GM19023 (cell line): ENCODE data around the gene SLC19A3.
"Not testable (repeated sequence)": the region's sequence is repeated elsewhere in the genome, so short reads cannot be mapped to it uniquely, and the experiment has no call there.

Experiments used
- ATAC-seq: cut with Tn5 transposase; IDR thresholded peaks from one replicate; pipeline ENCODE4 v1.9.1; 2021; ENCODE audit warnings: mild to moderate bottlenecking, moderate library complexity; ENCODE audit not compliant: unreplicated experiment

Gene SLC19A3

DNA sequence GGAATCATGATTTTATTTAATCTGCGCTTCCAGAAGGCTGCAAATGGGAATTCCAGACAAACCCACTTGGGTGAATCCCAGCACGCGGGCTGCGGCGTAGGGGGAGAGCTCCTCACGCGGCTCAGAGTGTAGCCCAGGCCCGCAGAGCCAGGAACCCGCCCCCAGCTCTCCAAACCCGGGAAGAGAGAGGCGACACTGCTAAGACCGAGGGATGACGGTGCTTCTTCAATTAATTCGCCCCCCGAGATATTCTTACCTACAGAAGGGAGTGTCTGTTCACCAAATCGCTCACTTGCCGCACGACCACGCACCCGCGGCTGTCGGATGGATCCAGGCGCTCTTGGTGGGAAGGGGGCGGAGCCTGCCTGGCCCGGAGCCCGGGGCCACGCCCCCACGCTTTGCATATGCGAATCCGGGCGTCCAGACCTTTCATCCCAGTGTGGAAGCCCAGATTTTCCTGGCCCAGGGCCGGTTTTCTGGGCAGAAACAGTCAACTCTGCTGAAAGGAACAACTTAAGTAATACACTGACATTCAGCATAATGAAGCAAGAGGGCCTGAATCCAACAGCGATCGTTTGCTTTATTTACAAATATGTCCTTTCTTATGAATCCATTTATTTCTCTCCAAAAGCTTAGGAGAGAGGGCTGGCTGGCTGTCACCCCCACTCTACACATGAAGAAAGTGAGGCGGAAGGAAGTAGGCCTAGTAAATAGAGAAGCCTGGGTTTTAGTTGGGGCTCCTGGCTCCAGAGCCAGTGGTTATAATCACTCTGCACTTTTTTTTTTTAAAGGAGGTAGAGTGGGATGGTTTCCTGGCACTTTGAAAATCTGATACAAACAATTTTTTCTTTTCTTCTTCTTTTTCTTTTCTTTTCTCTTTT lies at the start of gene SLC19A3:
Gene SLC19A3, minus strand, starts transcription at position 342 of the 881 bp plus-strand sequence. CDS start 15,710 bp downstream, outside the sequence.
- ATAC-seq = no peak

DNA sequence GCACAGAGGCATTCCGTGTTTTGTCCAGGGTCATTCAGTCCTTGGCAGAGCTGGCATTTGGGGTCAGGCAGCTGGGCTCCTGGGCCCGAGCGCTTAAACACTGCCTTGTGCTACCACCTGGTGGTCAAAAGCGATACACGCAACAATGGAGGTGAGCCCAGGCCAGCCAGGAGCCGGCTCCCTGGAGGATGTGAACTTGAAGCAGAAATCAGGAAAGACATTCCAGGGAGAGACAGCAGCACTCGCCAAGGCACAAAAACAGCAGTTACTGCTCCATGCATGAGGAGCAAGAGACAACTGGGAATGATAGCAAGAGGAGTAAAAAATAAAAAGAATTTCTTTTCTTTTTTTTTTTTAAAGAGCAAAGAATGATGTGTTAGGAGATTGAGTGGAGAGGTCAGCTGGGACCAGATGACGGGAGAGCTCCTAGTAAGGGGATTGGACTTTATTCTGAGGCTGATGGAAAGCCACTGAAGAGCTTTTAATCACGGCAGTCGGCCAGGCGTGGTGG lies 48.6 kb upstream of the SLC19A3 start:
- ATAC-seq = peak; percentile 99

DNA sequence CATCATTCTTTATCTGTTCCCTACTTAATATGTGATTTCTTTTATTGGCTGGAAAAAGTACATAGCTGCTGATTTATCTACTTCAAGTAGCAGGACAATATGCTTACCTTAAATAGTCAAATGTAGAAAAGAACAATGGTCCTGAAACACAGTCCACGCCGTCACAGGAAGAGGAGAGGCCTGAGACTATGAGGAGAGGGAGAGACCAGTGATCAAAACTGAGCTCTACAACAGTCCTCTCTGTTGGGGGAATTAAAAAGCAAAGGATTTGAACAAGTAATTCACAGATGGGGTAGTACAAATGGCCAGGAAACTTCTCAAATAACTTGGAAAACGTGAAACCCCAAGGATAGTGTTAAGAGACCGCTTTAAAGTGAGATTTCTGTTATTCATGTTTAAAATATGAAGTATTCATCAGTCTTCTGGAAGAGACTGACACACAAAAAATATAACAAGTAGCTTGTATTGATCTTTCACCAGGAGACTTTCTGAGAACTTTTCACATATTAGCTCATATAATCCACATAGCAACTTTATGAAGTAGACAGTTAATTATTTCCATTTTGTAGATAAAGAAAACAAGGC lies 48.1 kb upstream of the SLC19A3 start:
- no peak for ATAC-seq

DNA sequence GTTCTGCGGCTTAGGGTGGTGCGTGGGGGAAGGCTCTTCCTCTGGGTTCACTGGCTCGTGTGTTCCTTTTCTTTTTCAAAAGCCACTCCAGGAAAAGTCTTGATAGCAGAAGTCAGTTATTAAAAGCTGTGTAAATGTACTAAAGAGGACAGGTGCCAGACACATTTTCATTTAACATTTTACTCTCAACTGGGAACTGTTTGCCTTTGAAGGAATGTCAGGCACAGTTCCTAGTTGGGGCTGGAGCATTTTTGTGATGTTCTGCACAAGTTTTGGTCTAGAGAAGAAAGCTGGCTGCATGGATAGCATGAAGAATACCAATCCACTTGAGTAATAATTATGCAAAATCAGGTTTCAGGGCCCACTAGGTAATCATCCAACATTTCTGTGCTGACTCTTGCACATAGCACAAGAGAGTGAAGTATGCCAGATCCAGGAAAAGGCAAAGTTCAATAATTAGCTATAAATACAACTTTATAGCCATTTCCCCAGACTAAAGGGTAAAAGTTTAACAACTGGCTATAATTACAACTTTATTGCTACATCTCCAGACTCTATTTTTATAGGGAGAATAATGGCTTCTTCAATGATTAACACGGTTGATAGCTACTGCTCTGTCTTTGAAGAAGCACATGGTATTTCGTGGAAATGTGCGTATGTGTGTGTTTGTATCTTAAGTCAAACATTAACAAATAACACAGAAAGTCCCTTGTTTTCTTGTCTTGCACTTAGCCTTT lies 44.1 kb upstream of the SLC19A3 start:
- ATAC-seq = no peak

DNA sequence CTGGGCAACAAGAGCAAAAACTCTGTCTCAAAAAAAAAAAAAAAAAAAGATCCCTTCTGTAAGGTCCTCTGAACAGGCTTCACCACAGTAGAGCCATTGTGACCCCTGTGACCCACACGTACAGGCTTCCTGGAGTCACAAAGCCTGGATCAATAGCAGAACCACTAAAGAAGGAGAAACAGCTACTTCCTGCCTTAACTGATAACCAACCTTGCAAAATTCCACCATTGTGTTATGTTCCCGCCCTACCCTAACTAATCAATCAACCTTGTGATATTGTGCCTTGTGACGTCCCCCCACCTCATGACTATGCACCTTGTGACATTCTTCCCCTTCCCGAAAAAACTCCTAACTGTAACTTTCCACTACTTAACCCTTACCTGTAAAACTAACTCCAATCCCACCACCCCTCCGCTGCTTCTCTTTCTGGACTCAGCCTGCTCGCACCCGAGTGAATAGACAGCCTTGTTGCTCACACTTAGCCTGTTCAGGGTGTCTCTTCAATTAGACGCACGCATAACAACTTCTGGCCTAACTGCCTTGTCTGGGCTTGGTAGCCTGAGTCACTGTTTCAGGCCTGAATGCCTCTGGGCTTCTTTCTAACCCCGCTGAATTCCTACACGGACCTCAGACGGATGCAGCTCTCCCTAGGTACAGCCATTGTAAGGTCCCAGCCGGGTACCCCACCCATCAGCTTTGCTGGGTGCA lies 41.7 kb upstream of the SLC19A3 start:
- ATAC-seq = no peak

DNA sequence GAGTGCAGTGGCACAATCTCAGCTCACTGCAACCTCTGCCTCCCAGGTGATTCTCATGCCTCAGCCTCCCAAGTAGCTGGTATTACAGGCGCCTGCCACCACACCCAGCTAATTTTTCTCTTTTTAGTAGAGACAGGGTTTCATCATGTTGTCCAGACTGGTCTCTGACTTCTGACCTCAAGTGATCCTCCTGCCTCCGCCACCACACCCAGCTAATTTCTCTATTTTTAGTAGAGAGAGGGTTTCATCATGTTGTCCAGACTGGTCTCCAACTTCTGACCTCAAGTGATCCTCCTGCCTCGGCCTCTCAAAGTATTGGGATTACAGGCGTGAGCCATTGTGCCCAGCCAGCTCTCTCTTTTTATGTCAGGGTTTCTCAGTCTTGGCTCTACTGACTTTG lies 38.4 kb upstream of the SLC19A3 start:
- not testable (repeated sequence) for ATAC-seq

DNA sequence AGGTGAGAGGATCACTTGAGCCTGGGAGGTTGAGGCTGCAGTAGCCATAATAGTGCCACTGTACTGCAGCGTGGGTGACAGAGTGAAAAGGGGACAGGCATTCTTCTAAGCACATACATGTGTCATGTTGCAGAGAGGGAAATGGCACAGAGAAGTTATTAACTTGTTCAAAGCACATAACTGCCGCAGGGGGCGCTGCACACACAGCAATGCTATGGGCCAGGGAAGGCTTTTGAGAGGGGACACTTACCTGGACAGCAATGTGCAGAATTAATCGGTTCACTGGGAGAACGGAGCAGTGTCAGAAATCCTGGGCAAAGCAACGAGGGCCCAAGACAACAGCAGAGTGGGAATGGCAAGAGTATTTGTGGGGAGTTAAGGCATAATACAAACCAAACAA lies 30.3 kb upstream of the SLC19A3 start:
- no peak for ATAC-seq

DNA sequence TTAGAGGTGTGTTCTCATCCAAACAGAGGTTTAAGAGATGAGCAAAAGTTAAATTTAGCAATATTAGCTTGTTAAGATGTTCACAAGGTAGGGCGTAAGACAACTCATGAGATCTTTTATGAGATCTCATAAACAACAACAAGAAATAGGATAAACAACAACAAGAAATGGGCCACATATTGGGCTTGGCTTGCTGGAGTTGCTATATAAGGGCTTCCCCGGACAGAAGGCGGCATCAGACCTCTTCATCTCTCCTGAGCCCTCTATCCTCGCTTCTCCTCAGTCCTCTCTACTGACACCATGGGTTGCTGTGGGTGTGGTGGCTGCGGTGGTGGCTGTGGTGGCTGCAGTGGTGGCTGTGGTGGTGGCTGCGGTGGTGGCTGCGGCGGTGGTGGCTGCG lies 27.8 kb upstream of the SLC19A3 start, which contains the start of gene SCYGR8:
Gene SCYGR8, plus strand, starts transcription at position 301 of the 400 bp plus-strand sequence. Its CDS starts 0 bp downstream, at position 301.
- no peak for ATAC-seq

DNA sequence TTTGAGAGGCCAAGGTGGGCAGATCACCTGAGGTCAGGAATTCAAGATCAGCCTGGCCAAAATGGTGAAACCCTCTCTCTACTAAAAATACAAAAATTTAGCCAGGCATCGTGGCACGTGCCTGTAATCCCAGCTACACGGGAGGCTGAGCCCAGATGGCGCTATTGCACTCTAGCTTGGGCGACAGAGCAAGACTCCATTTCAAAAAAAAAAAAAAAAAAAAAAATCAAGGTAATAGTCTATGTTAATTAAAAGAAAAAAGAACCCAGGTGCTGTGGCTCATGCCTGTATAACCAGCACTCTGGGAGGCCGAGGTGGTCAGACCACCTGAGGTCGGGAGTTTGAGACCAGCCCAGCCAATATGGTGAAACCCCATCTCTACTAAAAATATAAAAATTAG lies 22.9 kb upstream of the SLC19A3 start:
- not testable (repeated sequence) for ATAC-seq

DNA sequence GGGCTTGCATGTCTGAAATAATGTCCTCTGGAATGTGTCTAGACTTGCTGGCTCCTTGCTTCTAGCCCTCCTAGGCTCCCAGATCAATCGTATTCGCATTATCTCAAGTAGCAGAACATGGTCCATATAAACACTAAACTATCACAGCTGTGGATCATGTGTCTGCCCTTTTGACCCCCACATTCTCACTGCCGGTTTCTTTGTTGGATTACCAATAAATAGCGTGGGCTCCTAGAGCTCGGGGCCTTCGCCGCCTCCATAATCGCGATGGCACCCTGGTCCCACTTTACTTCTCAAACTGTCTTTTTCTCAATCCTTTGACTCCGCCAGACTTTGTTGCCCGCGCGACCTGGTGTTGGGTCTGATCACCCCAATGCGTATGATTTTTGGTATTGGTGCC lies 21.5 kb upstream of the SLC19A3 start:
- ATAC-seq = no peak

DNA sequence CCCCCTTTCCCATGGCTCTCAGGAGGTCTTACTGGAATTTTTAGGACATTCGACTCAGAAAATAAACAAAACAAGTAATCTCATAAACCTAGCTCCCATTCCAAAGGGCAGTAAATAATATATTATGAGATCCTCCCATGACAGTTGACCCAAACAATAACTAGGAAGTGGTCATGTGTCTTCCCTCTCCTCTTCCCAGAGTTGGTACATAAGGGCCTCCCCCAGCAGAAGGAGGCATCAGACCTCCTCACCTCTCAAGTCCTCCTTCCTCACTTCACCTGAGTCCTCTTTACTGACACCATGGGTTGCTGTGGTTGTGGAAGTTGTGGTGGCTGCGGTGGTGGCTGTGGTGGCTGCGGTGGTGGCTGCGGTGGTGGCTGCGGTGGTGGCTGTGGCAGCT lies 10.2 kb upstream of the SLC19A3 start, which contains the start of gene SCYGR7:
Gene SCYGR7, plus strand, starts transcription at position 301 of the 400 bp plus-strand sequence. Its CDS starts 0 bp downstream, at position 301.
- ATAC-seq = no peak

DNA sequence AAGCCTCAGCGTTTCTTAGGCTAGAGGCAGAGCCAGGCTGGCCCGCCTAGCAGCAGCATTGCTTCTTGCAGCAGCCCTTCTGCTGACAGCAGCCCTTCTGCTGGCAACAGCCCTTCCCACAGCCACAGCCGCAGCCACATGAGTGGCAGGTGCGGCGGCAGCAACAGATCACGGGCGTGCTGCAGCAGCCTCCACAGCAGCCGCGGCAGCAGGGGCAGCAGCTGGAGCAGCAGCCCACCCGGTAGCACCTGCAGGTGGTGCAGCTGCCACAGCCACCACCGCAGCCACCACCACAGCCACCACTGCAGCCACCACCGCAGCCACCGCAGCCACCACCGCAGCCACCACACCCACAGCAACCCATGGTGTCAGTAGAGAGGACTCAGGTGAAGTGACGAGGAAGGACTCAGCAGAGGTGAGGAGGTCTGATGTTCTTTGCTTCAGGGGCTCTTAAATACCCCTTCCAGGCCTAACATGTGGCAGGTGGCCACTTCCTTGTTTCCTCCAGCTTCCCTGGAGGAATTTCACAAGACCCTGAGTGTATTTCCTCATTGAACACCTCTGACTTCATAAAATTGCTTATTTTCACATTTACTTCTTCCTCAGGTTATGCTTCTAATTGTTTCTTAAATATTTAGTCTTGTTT lies 6.7 kb upstream of the SLC19A3 start, which contains the start of gene SCYGR6:
Gene SCYGR6, minus strand, starts transcription at position 364 of the 646 bp plus-strand sequence. Its CDS starts 0 bp downstream, at position 364.
- no peak for ATAC-seq

DNA sequence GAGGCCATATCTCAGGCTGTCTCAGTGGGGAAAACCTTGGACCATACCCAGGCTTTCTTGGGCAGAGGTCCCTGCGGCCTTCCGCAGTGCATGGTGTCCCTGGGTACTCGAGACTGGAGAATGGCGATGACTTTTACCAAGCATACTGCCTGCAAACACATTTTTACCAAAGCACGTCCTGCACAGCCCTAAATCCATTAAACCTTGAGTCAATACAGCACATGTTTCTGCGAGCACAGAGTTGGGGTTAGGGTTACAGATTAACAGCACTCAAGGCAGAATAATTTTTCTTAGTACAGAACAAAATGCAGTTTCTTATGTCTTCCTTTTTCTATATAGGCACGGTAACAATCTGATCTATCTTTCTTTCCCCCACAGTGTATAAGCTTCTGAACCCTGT lies 5.0 kb upstream of the SLC19A3 start:
- not testable (repeated sequence) for ATAC-seq

DNA sequence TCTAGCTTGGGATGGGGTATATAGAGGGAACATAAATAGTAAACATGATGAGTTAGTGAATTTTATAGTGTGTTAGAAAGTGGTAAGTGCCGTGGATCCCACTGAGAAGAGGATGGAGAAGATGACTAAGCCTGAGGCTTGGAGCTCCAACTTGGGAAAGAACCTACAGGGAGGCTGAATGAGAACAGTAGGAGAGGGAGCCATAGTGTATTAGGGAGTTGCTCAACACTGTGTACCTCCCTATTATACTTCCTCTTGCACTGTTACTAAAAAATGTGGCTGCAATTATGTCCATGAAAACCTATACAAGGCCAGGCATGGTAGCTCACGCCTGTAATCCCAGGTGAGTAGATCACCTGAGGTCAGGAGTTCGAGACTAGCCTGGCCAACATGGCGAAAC lies 2.9 kb upstream of the SLC19A3 start:
- ATAC-seq = no peak

DNA sequence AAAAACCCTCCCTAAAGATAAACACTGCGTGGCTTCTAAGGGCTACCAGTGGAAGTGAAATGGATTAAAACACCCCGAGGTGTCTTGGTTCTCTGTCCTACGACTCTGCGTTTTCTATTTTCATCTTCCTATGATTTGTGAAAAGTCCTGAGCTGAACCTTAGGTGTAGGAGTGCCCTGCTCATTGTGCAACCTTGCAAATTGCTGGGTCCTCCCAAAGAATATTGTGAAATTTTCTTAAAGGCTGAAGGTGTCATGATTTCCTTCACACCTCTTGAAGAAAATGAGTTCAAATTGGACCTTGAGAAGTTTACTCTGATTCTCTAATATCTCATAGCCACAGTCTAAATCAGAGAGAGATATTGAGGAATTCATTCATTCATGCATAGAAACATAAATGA lies 1.8 kb upstream of the SLC19A3 start:
- ATAC-seq = no peak

DNA sequence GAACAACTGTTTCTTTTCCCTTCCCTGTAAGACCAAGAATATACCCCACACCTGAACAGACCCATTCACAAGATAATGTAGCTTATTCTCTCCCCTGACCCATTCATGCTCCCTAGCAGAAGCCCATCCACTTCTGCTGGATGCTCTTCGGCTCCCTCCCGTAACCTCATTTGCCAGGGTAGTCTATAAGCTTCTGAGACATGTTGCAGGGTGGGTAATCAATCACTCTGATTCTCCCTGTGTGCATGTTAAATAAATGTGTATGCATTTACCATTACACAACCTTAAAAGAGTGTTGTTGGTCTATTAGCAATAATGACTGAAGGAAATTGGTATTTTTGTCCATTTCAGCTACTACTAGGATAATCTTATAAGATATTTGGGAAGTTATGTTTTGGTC lies 1.3 kb downstream of the SLC19A3 start:
- ATAC-seq = no peak

DNA sequence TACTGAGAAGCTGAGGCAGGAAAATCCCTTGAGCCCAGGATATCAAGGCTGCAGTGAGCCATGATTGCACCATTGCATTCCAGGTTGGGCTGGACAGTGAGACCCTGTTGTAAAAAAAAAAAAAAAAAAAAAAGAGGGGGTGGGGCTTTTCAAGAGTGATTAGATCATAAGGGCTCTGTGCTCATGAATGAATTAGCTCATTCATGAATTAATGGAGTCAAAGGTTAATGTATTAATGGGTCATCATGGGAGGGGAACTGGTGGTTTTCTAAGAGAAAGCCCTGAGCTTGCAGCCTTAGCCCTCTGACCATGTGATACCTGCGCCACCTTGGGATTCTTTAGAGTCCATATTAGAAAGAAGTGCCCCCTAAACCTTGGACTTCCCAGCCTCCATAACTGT lies 4.5 kb downstream of the SLC19A3 start:
- no peak for ATAC-seq

DNA sequence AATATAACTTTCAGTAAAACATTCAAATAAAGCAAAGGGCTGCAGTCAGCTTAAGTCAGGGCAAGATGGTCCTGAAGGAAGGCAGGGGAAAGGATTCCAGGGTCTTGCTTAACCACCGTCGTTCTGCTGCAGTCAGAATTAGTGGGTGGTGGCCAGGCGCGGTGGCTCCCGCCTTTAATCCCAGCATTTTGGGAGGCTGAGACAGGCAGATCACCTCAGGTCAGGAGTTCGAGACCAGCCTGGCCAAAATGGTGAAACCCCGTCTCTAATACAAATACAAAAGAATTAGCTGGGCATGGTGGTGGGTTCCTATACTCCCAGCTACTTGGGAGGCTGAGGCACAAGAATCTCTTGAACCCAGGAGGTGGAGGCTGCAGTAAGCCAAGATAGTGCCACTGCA lies 6.8 kb downstream of the SLC19A3 start:
- ATAC-seq = no peak

DNA sequence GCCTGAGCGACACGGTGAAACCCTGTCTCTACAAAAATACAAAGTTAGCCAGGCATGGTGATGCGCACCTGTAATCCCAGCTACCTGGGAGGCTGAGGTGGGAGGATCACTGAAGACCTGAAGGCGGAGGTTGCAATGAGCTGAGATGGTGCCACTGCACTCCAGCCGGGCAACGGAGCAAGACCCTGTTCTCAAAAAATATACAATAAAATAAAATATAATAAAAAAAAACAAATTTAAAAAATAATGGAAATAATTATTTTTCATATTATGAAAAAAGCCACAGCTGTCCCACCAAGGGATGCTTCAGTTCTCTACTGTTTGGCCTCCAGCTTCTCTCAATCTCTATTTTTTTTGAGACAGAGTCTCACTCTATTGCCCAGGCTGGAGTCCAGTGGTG lies 10.4 kb downstream of the SLC19A3 start:
- no peak for ATAC-seq

DNA sequence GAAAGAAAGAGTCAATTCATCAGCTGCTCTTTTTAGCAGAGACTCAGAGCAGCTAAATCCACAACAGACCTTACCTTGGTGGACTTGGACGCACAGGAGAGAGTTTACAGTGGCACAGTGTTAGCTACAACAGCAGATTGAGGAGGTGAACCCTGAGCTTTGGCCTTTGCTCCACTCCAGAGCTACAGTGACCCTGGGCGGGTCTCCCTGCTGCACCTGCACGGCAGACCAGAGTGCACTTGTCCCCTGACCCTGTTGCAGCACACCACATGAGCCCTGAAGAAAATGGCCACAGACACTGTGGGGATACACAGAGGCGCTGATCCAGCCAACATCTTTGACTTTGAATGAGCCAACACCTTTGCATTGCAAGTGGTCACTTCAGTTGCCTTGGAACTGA lies 11.0 kb downstream of the SLC19A3 start:
- ATAC-seq = no peak
